Activated naive CD8-positive, alpha-beta T cell (primary cell): ENCODE results near the gene HAUS8.
"Not testable (repeated sequence)": the region's sequence is repeated elsewhere in the genome, so short reads cannot be mapped to it uniquely, and the experiment has no call there.

Source experiments
- H3K27ac Mint-ChIP-seq: one replicate; pipeline ENCODE4 v1.8.0; 2021; ENCODE audit warnings: mixed read lengths
- H3K27me3 Mint-ChIP-seq: one replicate; pipeline ENCODE4 v1.8.0; 2021; ENCODE audit warnings: mixed read lengths
- H3K36me3 Mint-ChIP-seq: one replicate; pipeline ENCODE4 v1.8.0; 2021; ENCODE audit warnings: mixed read lengths
- H3K4me1 Mint-ChIP-seq: one replicate; pipeline ENCODE4 v1.8.0; 2021; ENCODE audit warnings: low read depth, mixed read lengths
- H3K4me3 Mint-ChIP-seq: one replicate; pipeline ENCODE4 v1.8.0; 2021; ENCODE audit warnings: mild to moderate bottlenecking, mixed read lengths
- H3K9me3 Mint-ChIP-seq: one replicate; pipeline ENCODE4 v1.8.0; 2021; ENCODE audit warnings: low read depth, mixed read lengths

HAUS8 gene

GRCh38 chr19:17108453-17108784 is 33.2 kb upstream of the HAUS8 start:
- Mint-ChIP-seq H3K27ac (no peak overlapping the region), H3K36me3 (peaks cover 4% of the 10 kb centered on the region), H3K9me3 (no peaks in the 10 kb centered on the region), H3K4me1 (peaks cover 37% of the 10 kb centered on the region), H3K27me3 (no peaks in the 10 kb centered on the region), H3K4me3 (no peak overlapping the region)

GRCh38 chr19:17107546-17108452 is 32.5 kb upstream of the HAUS8 start:
- Mint-ChIP-seq H3K27ac (no peak overlapping the region), H3K4me3 (no peak overlapping the region), H3K36me3 (peaks cover 10% of the 10 kb centered on the region), H3K4me1 (peaks cover 38% of the 10 kb centered on the region), H3K9me3 (no peaks in the 10 kb centered on the region), H3K27me3 (no peaks in the 10 kb centered on the region)

GRCh38 chr19:17106964-17107363 is 31.7 kb upstream of the HAUS8 start:
- not testable (repeated sequence) for H3K4me3 Mint-ChIP-seq, H3K27ac Mint-ChIP-seq, H3K27me3 Mint-ChIP-seq, H3K9me3 Mint-ChIP-seq
- peaks cover 13% of the 10 kb centered on the region for H3K36me3 Mint-ChIP-seq
- H3K4me1 Mint-ChIP-seq, result peaks cover 37% of the 10 kb centered on the region

GRCh38 chr19:17105556-17105955 is 30.3 kb upstream of the HAUS8 start:
- Mint-ChIP-seq H3K4me3 (no peak overlapping the region), H3K27me3 (no peaks in the 10 kb centered on the region), H3K9me3 (no peaks in the 10 kb centered on the region), H3K27ac (no peak overlapping the region), H3K36me3 (peaks cover 9% of the 10 kb centered on the region), H3K4me1 (peaks cover 37% of the 10 kb centered on the region)

- H3K4me3 Mint-ChIP-seq, result no peak overlapping the region
- no peaks in the 10 kb centered on the region for H3K9me3 Mint-ChIP-seq
- peaks cover 35% of the 10 kb centered on the region for H3K4me1 Mint-ChIP-seq
- H3K27ac Mint-ChIP-seq, result no peak overlapping the region
- peaks cover 9% of the 10 kb centered on the region for H3K36me3 Mint-ChIP-seq
- H3K27me3 Mint-ChIP-seq, result no peaks in the 10 kb centered on the region
Observed at GRCh38 chr19:17104679-17105078, 29.4 kb upstream of the HAUS8 start.

GRCh38 chr19:17103177-17103576 is 27.9 kb upstream of the HAUS8 start:
- peak overlapping the region; percentile 46 for H3K27ac Mint-ChIP-seq
- no peaks in the 10 kb centered on the region for H3K27me3 Mint-ChIP-seq
- H3K4me1 Mint-ChIP-seq, result peaks cover 32% of the 10 kb centered on the region
- H3K9me3 Mint-ChIP-seq, result no peaks in the 10 kb centered on the region
- H3K36me3 Mint-ChIP-seq, result peaks cover 9% of the 10 kb centered on the region
- H3K4me3 Mint-ChIP-seq, result no peak overlapping the region

GRCh38 chr19:17101686-17102628 is 26.7 kb upstream of the HAUS8 start:
- Mint-ChIP-seq H3K9me3 (no peaks in the 10 kb centered on the region), H3K27me3 (no peaks in the 10 kb centered on the region), H3K27ac (no peak overlapping the region), H3K36me3 (peaks cover 9% of the 10 kb centered on the region), H3K4me3 (no peak overlapping the region), H3K4me1 (peaks cover 28% of the 10 kb centered on the region)

- Mint-ChIP-seq H3K4me3 (no peak overlapping the region), H3K27me3 (no peaks in the 10 kb centered on the region), H3K9me3 (no peaks in the 10 kb centered on the region), H3K36me3 (peaks cover 8% of the 10 kb centered on the region), H3K27ac (peak overlapping the region; percentile 43), H3K4me1 (peaks cover 33% of the 10 kb centered on the region)
Observed at GRCh38 chr19:17098326-17098725, 23.1 kb upstream of the HAUS8 start.

GRCh38 chr19:17097593-17098126 is 22.4 kb upstream of the HAUS8 start:
- no peaks in the 10 kb centered on the region for H3K9me3 Mint-ChIP-seq
- peak overlapping the region; percentile 55 for H3K27ac Mint-ChIP-seq
- peaks cover 3% of the 10 kb centered on the region for H3K36me3 Mint-ChIP-seq
- H3K27me3 Mint-ChIP-seq, result no peaks in the 10 kb centered on the region
- no peak overlapping the region for H3K4me3 Mint-ChIP-seq
- H3K4me1 Mint-ChIP-seq, result peaks cover 31% of the 10 kb centered on the region

GRCh38 chr19:17095141-17095919 is 20.1 kb upstream of the HAUS8 start:
- H3K9me3 Mint-ChIP-seq, result no peaks in the 10 kb centered on the region
- H3K27ac Mint-ChIP-seq, result peak overlapping the region; percentile 5
- H3K4me1 Mint-ChIP-seq, result peaks cover 37% of the 10 kb centered on the region
- no peaks in the 10 kb centered on the region for H3K36me3 Mint-ChIP-seq
- H3K4me3 Mint-ChIP-seq, result no peak overlapping the region
- no peaks in the 10 kb centered on the region for H3K27me3 Mint-ChIP-seq

GRCh38 chr19:17094694-17095093 is 19.4 kb upstream of the HAUS8 start:
- not testable (repeated sequence) for H3K27me3 Mint-ChIP-seq, H3K9me3 Mint-ChIP-seq, H3K27ac Mint-ChIP-seq, H3K36me3 Mint-ChIP-seq, H3K4me3 Mint-ChIP-seq
- H3K4me1 Mint-ChIP-seq, result peaks cover 40% of the 10 kb centered on the region

GRCh38 chr19:17092696-17093095 is 17.4 kb upstream of the HAUS8 start:
- Mint-ChIP-seq H3K27me3 (no peaks in the 10 kb centered on the region), H3K9me3 (no peaks in the 10 kb centered on the region), H3K36me3 (peaks cover 2% of the 10 kb centered on the region), H3K4me1 (peaks cover 52% of the 10 kb centered on the region), H3K27ac (no peak overlapping the region), H3K4me3 (no peak overlapping the region)

- Mint-ChIP-seq H3K27me3 (no peaks in the 10 kb centered on the region), H3K4me3 (no peak overlapping the region), H3K4me1 (peaks cover 53% of the 10 kb centered on the region), H3K9me3 (no peaks in the 10 kb centered on the region), H3K36me3 (peaks cover 2% of the 10 kb centered on the region), H3K27ac (no peak overlapping the region)
Observed at GRCh38 chr19:17091758-17092333, 16.6 kb upstream of the HAUS8 start.

- Mint-ChIP-seq H3K27ac (peak overlapping the region; percentile 70), H3K27me3 (no peaks in the 10 kb centered on the region), H3K4me3 (peak overlapping the region; percentile 25), H3K4me1 (peaks cover 50% of the 10 kb centered on the region), H3K9me3 (no peaks in the 10 kb centered on the region), H3K36me3 (peaks cover 2% of the 10 kb centered on the region)
Observed at GRCh38 chr19:17090583-17090982, 15.3 kb upstream of the HAUS8 start.
